ENCODE measurements around the gene NFYC.

The NFYC gene

GRCh38 chr1:40661678-40662077 lies 29.8 kb upstream of the NFYC start:
- Histone ChIP-seq H3K27ac (ENCODE audit: extremely low read depth, low read depth, low read length) (no peak overlapping the region), H3K36me3 (ENCODE audit: control insufficient read depth in 2 of 2, insufficient read depth in 1 of 2, low read length in 2 of 2) (no peaks in the 10 kb centered on the region), H3K4me1 (ENCODE audit: control insufficient read depth, insufficient read depth, low read length) (no peaks in the 10 kb centered on the region), H3K4me3 (ENCODE audit: low read depth, low read length) (no peak overlapping the region), H3K9me3 (ENCODE audit: control insufficient read depth, insufficient read depth, low read depth, low read length) (no peaks in the 10 kb centered on the region)
- ChIA-PET POLR2A (no interaction called here), CTCF (interaction anchor here (2.2 kb wide), 1 partner anchor 31 kb away, joined by 7 read pairs; no protein-coding TSS in a partner anchor)
- TF ChIP-seq ZNF155 (tag by site-specific recombination; IDR thresholded peaks at IDR 0.05): no peak
- no peak for TF ChIP-seq ZSCAN30 (tag by site-specific recombination; IDR thresholded peaks at IDR 0.05)
- no peak for TF ChIP-seq ZNF600 (tag by site-specific recombination; IDR thresholded peaks at IDR 0.05)
- TF ChIP-seq SCRT1 (tag by site-specific recombination; IDR thresholded peaks at IDR 0.05; ENCODE audit: borderline replicate concordance): no peak
- TF ChIP-seq ZBTB21 (tag by site-specific recombination; IDR thresholded peaks at IDR 0.05): no peak
- TF ChIP-seq, protein P1, sequence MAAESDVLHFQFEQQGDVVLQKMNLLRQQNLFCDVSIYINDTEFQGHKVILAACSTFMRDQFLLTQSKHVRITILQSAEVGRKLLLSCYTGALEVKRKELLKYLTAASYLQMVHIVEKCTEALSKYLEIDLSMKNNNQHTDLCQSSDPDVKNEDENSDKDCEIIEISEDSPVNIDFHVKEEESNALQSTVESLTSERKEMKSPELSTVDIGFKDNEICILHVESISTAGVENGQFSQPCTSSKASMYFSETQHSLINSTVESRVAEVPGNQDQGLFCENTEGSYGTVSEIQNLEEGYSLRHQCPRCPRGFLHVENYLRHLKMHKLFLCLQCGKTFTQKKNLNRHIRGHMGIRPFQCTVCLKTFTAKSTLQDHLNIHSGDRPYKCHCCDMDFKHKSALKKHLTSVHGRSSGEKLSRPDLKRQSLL (tag by site-specific recombination; IDR thresholded peaks at IDR 0.05): no peak
- no peak for TF ChIP-seq BCL6B (tag by site-specific recombination; IDR thresholded peaks at IDR 0.05)
- no peak for TF ChIP-seq ZNF544 (tag by site-specific recombination; IDR thresholded peaks at IDR 0.05)
- no peak for TF ChIP-seq AEBP2 (tag by site-specific recombination; IDR thresholded peaks at IDR 0.05; ENCODE audit: borderline replicate concordance)
- no peak for TF ChIP-seq ZNF830 (tag by site-specific recombination; IDR thresholded peaks at IDR 0.05; ENCODE audit: low read depth)
- no peak for TF ChIP-seq MEIS1 (CRISPR knock-in tag; IDR thresholded peaks at IDR 0.05; ENCODE audit: borderline replicate concordance)
- no peak for TF ChIP-seq ZNF639 (tag by site-specific recombination; IDR thresholded peaks at IDR 0.05)
- no peak for TF ChIP-seq BCL11A (tag by site-specific recombination; IDR thresholded peaks at IDR 0.05; ENCODE audit: low read depth)
- TF ChIP-seq ZBTB48 (tag by site-specific recombination; IDR thresholded peaks at IDR 0.05): no peak

DNA sequence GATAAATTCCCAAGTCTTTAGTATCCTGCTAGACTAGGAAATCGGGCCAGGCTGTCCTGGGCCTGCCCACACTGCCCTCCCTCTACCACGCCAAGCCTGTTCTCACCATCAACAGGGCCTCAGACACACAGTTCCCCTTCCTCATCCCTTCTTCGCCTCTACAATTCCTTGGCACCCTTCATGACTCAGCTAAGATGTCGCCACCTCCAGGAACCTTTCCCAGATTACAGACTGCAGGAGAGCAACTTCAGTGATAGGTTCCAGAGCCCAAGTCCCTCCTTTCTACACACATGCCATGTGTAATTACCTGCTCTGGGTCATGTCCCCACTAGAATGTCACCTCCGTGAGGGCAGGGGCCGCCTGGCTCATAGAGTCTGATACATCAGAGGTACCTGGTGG lies 29.4 kb upstream of the NFYC start:
- Histone ChIP-seq H3K9me3 (ENCODE audit: control insufficient read depth, insufficient read depth, low read depth, low read length) (no peaks in the 10 kb centered on the region), H3K4me1 (ENCODE audit: control insufficient read depth, insufficient read depth, low read length) (no peaks in the 10 kb centered on the region), H3K27ac (ENCODE audit: extremely low read depth, low read depth, low read length) (no peak overlapping the region), H3K36me3 (ENCODE audit: control insufficient read depth in 2 of 2, insufficient read depth in 1 of 2, low read length in 2 of 2) (no peaks in the 10 kb centered on the region), H3K4me3 (ENCODE audit: low read depth, low read length) (no peak overlapping the region)
- ChIA-PET CTCF (interaction anchor here (2.2 kb wide), 1 partner anchor 32 kb away, joined by 7 read pairs; no protein-coding TSS in a partner anchor), POLR2A (no interaction called here)
- TF ChIP-seq, protein P2, sequence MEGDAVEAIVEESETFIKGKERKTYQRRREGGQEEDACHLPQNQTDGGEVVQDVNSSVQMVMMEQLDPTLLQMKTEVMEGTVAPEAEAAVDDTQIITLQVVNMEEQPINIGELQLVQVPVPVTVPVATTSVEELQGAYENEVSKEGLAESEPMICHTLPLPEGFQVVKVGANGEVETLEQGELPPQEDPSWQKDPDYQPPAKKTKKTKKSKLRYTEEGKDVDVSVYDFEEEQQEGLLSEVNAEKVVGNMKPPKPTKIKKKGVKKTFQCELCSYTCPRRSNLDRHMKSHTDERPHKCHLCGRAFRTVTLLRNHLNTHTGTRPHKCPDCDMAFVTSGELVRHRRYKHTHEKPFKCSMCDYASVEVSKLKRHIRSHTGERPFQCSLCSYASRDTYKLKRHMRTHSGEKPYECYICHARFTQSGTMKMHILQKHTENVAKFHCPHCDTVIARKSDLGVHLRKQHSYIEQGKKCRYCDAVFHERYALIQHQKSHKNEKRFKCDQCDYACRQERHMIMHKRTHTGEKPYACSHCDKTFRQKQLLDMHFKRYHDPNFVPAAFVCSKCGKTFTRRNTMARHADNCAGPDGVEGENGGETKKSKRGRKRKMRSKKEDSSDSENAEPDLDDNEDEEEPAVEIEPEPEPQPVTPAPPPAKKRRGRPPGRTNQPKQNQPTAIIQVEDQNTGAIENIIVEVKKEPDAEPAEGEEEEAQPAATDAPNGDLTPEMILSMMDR (tag by site-specific recombination; IDR thresholded peaks at IDR 0.05): peak; percentile 41; the same call in 1 of the 2 replicates
- TF ChIP-seq, protein P3, sequence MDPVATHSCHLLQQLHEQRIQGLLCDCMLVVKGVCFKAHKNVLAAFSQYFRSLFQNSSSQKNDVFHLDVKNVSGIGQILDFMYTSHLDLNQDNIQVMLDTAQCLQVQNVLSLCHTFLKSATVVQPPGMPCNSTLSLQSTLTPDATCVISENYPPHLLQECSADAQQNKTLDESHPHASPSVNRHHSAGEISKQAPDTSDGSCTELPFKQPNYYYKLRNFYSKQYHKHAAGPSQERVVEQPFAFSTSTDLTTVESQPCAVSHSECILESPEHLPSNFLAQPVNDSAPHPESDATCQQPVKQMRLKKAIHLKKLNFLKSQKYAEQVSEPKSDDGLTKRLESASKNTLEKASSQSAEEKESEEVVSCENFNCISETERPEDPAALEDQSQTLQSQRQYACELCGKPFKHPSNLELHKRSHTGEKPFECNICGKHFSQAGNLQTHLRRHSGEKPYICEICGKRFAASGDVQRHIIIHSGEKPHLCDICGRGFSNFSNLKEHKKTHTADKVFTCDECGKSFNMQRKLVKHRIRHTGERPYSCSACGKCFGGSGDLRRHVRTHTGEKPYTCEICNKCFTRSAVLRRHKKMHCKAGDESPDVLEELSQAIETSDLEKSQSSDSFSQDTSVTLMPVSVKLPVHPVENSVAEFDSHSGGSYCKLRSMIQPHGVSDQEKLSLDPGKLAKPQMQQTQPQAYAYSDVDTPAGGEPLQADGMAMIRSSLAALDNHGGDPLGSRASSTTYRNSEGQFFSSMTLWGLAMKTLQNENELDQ (tag by site-specific recombination; IDR thresholded peaks at IDR 0.05; ENCODE audit: low read depth): no peak

Measured in HEK293 (cell line).